NCI-H2171 treated with DMSO at 0.1 percent for 48 hours (cell line): Measurements from ENCODE around the gene TRIM50.
"Not testable (repeated sequence)": the region's sequence is repeated elsewhere in the genome, so short reads cannot be mapped to it uniquely, and the experiment has no call there.

Source experiments
- DNase-seq: peaks from one replicate; lab custom pipeline; 2025; lab: John Stamatoyannopoulos, UW

Gene TRIM50

DNA sequence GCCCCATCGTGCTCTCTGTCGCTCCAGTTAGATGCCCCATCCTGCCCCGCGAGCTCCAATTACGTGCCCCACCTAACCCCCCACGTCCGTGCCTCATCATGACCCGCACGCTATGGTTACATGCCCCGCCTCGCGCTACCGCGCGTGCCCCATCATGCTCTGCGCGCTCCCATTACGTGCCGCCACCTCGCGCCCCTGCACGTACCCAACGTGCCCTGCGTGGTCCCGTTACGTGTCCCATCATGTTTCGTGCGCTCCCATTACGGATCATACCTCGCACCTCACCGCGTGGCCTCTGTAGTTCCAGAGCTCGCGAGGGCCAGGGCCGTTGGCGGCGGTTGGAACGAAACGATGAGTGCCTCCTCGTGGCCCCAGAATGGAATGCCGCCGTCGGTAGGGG is at the start of gene TRIM50, which contains the start of gene FKBP6:
Gene TRIM50, minus strand, starts transcription at position 161 of the 400 bp plus-strand sequence. CDS start 3,295 bp downstream, outside the sequence.
Gene FKBP6, plus strand, starts transcription at position 240 of the 400 bp plus-strand sequence. CDS start 268 bp downstream, outside the sequence.
- not testable (repeated sequence) for DNase-seq

DNA sequence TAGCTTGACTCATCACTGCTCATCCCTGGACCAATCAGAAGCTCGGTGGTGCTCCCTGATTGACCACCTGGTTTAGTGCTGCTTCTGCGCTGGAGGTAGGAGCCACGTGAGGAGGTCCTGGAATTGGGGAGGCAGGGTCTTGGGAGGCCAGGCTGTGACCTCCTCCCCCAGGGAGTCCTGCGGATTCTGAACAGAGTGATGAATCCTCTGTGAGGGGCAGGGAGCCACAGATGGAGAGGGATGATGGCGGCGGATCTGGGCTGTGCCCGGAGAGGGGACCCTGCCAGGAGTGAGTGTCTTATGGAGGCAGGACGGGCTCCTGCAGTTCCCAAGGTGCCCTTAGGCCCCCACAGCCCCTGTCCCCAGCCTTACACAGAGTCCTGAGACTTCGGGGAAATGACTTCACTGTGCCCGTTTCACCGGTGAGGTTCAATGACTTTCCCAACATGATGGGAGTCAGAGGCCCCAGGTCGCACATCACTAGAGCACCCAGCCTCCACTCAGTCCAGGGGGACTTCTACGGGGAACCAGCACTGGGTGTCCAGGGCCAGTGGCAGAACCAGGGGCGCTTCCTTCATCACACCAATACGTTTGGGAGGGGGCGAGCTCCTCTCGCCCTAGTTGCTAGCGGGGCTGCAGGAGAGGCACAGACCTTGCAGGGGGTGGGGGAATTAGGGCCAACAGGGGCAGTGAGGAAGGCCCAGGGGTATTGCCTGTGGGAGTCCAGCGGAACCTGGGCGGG is 49.0 kb upstream of the TRIM50 start:
- DNase-seq = no peak

DNA sequence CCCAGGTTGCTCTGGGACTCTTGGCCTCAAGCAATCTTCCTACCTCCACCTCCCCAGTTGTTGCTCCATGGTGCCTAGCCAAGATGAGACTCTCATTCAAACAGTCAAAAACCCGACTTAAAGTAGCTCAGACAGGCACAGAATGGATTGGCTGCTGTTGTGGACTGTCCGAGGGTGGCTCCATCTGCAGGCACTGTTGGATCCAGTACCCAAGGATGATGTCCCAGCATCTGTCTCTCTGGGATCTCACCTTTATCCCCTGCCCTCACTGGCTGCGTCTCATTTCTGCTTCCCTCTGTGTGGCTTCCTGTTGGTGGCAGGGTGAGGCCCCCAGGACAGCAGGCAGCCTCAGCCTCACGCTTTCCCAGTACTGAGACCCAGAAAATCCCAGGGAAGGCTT is 48.4 kb upstream of the TRIM50 start:
- not testable (repeated sequence) for DNase-seq

DNA sequence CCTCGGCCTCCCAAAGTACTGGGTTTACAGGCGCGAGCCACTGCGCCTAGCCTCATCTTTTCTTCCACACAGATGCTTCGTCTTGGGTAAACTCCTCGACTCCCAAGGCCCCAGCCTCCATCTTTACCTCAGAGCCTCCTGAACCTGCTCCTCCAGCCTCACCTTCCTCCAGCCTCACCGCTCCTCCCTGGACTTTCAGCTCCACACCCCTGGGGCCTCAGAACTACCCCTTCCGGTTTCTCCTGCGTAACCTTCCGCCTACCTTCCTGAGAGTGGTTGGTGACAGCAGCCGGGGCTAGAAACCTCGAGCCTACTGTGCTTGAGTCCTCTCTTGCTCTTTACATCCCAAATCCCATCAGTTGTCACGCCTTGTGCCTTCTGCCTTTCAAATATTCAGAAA is 45.9 kb upstream of the TRIM50 start:
- DNase-seq = no peak

DNA sequence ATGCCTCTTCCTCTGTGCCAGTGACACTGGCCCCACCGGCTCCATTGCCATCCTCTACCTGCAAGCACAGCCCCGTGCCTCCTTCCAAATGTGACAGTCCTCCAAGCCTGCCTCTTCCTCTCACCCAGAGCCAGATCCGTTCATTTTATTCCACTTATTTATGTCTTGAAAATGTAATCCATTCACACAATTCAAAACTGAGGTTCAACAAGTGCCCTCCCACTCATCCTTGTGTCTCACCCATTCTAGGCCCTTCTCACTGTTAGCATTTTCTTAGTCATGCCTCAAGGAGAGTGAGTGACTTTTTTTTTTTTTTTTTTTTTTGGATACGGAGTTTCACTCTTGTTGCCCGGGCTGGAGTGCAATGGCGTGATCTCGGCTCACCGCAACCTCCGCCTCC is 41.7 kb upstream of the TRIM50 start:
- no peak for DNase-seq

DNA sequence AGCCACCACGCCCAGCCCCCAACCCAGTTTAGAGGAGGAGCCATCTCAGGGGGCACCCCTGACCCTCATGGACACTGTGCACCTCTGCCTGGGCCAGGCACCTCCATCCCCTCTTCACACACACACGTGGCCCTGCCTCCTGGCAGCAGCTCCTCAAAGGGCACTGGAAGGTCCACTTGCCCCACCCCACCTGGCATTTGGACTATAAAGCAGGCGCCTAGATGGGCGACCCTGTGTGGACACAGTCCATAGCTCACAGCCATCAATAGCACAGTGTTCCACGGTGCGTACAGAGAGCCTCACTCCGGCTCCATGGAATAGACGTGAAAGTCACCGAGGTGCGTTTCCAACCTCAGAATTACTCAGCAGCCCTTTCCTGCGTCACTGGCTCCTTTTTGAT is 41.1 kb upstream of the TRIM50 start:
- no peak for DNase-seq

DNA sequence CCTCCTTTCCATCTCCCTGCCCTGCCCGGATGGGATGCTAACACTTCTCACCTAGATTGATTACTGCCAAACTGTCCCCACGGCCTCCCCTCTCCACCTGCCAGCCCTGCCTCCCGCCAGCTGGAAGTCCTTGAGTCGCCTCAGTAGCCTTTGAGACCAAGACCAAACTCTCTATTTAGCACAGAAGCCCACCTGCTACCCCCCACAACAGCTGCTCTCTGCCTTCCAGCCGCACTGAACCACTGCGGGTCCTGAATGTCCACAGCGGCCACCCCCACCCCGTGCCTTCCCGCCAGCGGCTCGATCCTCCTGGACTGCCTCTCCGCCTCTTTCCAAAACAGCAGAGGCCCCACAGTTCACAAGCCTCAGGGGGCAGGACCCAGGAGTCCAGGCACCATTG is 39.1 kb upstream of the TRIM50 start:
- DNase-seq = no peak

DNA sequence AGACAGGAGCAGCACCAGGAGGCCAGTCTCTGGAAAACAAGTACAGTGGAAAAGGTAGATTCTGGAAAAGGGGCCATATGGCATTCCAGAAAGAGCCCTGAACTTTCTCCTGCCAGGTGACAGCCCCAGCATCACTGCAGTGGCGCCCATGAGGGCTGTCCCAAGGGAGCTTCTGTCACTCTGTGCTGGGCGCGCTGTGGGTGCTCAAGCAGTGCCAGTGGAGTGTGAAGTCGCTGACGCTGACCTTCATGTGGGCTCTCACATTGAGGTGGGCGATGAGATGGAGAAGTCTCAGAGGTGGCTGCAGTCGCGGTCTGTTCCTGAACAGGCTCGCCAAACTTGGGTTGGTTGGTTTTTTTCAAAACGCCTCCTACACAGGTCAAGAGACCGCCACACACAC is 38.2 kb upstream of the TRIM50 start:
- no peak for DNase-seq

DNA sequence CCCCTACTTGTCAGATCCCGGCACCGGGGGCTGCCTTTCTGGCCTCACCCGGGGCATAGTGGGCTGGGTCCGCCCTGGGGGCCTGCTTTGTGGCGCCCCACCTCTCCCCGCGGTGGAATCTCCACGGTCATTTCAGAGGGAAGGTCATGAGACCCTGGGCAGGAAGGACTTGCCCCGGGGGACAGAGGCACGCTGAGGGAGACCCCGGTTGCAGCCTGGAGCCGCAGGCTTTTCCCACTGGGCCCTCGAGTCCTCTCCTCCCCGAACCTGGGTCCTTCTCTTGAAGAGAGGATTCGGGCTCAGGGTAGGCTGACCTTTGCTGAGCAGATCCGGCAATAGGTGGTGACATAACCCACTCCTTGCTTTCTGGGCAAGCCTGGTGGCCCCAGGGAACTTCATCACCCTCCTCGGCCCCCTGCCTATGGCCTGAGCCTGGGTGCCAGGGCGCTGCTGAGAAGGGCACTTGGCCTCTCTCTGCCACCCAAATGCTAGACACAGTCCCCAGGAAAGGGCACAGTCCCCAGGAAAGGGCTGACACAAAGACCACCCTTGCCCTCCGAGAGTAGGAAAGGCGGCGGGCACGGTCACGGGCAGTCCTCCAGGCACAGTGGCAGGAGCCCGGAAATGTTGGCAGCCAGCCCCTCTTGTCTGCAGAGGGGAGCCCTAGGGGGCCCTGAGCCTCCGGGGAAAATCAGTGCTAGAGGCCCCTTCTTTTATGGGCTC is 36.3 kb upstream of the TRIM50 start:
- DNase-seq = no peak

DNA sequence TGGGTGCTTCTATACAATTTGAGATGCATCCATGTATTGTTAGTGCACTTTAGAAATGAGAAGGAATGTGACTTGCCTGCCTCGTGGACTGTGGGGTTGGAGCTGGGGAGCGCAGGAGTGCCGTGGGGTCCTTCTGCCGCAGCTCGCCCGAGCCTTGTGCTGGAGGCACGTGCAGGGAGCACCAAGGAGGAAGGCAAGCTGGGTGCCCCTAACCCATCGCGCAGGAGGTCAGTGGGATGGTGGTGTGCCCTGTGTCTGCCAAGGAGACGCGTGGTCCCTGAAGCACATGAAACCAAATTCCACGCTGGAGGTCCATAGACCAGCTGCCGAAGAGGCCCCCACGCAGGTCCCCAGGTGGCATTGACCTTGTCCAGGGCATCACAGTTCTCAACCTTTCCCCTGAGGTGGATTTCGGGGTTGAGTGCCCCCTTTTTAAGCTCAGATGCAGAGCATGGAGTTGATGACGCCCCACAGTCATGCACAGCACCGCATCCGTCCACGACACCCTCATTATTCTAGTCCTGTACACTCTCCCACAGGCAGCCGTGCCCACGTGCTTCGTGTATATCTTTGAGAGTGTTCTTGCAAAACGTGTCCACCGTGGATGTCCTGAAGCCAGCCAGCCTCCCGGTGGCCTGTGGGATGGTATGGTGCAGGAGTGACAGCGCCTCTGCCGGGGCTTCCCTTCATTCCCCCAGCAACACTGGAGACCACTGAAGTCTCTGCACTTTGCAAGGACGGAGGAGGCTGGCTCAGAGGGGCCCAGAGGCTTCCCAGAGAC is 35.5 kb upstream of the TRIM50 start:
- no peak for DNase-seq

DNA sequence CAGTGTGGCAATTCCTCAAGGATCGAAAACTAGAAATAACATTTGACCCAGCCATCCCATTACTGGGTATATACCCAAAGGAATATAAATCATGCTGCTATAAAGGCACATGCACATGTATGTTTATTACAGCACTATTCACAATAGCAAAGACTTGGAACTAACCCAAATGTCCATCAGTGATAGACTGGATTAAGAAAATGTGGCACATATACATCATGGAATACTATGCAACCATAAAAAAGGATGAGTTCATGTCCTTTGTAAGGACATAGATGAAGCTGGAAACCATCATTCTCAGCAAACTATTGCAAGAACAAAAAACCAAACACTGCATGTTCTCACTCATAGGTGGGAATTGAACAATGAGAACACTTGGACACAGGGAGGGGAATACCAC is 32.7 kb upstream of the TRIM50 start:
- DNase-seq = not testable (repeated sequence)

DNA sequence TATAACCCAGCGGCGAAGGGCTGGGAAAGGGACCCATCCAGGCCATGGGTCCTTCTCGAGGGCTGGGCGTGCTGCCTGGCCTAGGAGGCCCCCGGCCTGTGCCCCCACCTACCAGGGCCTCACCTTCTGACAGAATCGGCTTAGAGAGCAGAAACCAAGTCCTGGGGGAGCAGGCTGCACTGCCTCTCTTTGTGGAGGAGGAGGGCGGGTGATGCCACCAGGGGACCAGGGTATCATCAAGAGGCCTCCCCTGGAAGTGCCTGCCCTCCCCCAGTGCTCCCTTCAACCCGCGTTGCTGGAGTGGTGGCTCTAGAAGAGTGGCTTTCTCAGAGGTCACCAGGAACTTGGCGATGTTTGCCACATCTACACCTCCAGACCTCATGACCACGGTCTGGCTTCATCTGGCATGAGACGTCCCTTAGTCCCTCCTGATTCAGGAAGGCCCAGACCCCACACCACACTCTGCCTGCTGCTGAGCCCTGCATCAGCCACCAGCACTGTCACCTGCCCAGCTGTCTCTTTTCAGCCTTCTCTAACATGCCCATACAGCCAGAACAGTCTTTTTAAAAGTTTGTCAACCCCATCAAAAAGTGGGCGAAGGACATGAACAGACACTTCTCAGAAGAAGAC is 32.0 kb upstream of the TRIM50 start:
- no peak for DNase-seq

DNA sequence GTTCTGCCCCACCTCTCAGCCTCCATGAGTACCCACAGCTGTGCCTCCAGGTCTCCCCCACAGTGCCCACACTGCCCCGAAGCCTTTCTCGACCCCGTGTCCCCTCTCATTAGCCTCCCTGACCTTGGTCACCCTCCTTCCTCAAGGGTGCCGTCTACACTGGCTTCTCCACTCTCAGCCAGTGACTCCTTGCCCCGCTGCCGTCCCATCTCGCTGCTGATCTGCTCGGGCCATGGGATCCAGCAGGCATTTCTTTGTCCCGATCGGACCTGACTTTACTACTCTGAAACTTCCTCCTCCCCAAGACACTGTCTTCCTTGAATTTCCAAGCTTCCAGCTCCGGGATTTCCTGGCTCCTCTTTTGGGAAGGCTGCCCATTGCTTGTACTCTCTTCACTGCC is 31.4 kb upstream of the TRIM50 start:
- no peak for DNase-seq

DNA sequence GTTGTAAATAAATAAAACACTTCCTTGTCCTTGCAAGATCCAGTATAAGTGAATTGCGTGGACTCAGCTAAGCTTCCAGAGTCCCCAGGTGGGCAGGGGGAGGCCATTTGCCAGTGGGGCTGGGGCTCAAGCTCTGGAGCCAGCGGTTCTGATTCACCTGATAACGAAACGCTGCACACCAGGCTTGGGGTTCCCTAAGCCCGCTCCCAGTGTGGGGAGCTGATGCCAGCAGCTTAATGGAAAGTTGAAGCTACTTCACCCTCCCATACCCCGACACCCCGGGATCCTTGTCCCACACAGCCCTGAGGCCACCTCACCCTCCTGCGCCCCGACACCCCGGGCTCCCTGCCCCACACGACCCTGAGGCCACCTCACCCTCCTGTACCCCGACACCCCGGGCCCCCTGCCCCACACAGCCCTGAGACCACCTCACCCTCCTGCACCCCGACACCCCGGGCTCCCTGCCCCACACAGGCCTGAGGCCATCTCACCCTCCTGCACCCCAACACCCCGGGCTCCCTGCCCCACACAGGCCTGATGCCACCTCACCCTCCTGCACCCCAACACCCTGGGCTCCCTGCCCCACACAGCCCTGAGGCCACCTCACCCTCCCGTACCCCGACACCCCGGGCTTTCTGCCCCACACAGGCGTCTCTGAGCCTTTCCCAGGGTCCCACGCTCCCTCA is 30.9 kb upstream of the TRIM50 start:
- no peak for DNase-seq

DNA sequence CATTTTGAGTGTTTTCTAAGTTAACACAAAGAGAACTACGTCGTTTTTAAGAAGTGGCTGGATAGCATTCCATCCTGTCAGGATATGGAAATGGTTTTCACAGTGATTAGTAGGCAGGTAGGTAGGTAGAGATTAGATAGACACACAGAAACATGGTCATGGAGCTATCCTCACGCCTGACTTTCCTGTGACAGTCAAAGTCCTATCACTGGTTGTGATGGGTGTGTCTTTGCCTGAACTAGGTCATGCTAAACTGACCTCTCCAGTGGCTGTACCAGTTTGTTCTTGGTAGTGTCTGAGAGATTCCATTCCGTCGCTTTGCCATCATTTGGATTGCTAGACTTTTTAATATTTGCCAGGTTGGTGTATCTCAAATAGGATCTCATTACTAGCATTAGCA is 28.3 kb upstream of the TRIM50 start:
- no peak for DNase-seq

DNA sequence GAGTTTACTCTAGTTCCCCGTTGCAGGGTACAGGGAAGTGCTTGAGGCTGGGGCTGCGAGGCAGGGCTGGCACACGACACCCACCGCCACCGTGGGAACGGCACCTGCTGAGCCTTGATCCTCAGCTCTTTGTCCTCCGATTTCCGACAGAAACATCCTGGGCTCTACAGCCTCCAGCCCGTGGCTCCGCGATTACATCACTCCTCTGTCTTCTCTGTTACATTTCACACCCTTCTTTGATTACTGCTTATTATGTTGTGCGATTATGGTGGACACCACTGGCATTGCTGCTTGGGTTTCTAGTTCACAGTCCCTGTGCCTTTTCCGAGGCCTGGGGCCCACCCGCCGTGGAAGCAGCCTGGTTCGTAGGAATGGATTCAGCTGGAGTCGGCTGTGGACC is 26.9 kb upstream of the TRIM50 start:
- no peak for DNase-seq

DNA sequence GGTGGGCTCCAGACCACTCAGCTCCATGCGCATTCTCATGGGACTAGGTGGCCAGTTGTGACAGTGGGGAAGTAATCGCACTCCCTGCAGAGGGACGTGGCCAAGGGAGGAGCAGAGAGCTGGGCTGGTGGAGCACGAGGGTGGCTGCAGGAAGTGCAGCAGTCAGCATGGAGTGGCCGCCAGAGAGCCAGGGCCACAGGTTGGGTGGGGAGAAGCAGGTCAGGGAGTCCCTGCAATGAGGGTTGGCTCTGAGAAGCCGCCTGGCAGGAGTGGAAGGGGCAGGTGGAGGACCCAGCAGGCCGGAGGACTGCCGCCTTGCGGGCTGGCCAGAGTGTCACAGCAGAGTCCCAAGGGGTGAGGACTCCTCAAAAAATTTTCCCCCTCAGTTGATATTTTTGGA is 26.3 kb upstream of the TRIM50 start:
- DNase-seq = no peak

DNA sequence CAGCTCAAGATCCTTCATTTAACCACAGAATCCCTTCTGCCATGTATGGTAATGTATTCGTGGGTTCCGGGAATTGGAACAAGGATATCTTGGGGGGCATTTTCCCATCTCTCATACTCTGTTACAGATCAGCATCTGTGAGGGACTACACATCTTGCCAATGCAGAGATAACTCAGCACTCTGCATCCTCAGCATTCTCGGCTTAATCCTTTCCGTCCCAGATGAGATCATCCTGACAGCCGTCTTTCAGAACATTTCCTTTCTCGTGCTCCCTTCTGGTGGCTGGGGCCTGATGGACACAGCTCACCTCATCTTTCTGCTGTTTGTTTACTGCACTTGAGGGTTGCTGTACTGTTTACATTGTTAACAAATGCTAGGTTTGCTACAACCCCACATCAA is 25.4 kb upstream of the TRIM50 start:
- DNase-seq = no peak

DNA sequence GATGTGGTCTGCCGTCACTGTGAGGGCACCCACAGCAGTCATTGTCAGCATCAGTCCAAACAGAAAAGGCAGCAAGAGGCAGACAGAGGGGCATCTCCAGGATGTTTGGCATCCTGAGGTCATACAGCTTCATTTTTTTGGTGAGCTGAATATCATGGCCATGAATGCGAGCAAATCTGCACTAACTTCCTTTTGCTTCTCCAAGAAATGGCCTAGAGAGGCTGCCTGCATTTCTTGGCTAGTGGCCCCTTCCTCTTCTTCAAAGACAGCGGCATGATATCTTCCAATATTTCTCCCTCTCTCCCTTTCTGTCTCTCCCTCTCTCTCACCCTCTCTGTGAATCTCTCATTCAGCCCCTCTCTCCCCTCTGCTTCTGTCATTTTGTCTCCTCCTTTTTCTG is 24.9 kb upstream of the TRIM50 start:
- no peak for DNase-seq

DNA sequence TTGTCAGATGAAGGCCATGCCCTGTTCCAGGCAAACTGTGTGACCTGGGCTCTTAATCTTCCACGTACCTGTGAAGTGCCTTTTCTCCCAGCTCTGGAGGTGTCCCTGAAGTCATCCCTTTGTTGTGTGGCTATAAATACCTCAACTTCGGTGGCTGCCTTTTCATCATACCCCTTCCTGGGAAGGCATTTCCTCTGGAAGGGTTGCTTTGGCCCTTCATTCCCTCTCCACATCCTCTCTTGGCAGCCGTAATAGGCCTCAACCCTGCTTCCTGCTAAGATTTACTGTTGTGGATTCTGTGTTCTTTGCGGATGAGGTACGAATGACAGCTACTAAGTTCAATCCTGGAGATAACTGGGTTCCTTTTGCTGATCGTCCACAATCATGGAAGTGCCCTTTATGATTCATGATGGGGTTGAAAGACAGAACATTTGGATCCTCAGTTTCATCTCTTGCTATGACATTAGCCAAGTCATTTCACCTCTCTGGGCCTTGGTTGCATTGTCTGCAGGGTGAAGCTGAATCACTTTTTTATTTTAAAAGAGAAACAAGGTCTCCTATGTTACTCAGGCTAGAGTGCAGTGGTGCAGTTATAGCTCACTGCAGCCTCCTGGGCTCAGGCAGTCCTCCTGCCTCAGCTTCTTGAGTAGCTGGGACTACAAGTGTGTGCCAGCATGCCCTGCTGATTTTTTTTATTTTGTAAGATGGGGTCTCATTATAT is 23.7 kb upstream of the TRIM50 start:
- no peak for DNase-seq
